ENCODE measurements around the gene LRRIQ1.
"Not testable (repeated sequence)": the region's sequence is repeated elsewhere in the genome, so short reads cannot be mapped to it uniquely, and the experiment has no call there.

The LRRIQ1 gene

GRCh38 chr12:85036234-85036707 lies at the start of gene LRRIQ1, which contains the start of gene TSPAN19:
LRRIQ1 (plus strand) TSS chr12:85036351; CDS start chr12:85038177, 1,826 bp downstream.
TSPAN19 (minus strand) TSS chr12:85036277; CDS start chr12:85029946, 6,331 bp downstream.
- DNase-seq (ENCODE audit: low read depth, low spot score): peak; percentile 92

- DNase-seq (ENCODE audit: low read depth, low spot score): no peak
Measured at GRCh38 chr12:84986586-84986985, 49.6 kb upstream of the LRRIQ1 start.

GRCh38 chr12:84994426-84994825 lies 41.7 kb upstream of the LRRIQ1 start:
- no peak for DNase-seq (ENCODE audit: low read depth, low spot score)

- no peak for DNase-seq (ENCODE audit: low read depth, low spot score)
Measured at GRCh38 chr12:84995641-84996040, 40.5 kb upstream of the LRRIQ1 start.

GRCh38 chr12:84996759-84997158 lies 39.4 kb upstream of the LRRIQ1 start:
- DNase-seq (ENCODE audit: low read depth, low spot score): no peak

GRCh38 chr12:84998341-84998740 lies 37.8 kb upstream of the LRRIQ1 start:
- no peak for DNase-seq (ENCODE audit: low read depth, low spot score)

- DNase-seq (ENCODE audit: low read depth, low spot score): no peak
Measured at GRCh38 chr12:85000729-85001128, 35.4 kb upstream of the LRRIQ1 start.

GRCh38 chr12:85002778-85003296 lies 33.3 kb upstream of the LRRIQ1 start:
- DNase-seq (ENCODE audit: low read depth, low spot score): no peak

GRCh38 chr12:85004204-85004603 lies 31.9 kb upstream of the LRRIQ1 start:
- no peak for DNase-seq (ENCODE audit: low read depth, low spot score)

- not testable (repeated sequence) for DNase-seq (ENCODE audit: low read depth, low spot score)
Measured at GRCh38 chr12:85005047-85005446, 31.1 kb upstream of the LRRIQ1 start.

DNA sequence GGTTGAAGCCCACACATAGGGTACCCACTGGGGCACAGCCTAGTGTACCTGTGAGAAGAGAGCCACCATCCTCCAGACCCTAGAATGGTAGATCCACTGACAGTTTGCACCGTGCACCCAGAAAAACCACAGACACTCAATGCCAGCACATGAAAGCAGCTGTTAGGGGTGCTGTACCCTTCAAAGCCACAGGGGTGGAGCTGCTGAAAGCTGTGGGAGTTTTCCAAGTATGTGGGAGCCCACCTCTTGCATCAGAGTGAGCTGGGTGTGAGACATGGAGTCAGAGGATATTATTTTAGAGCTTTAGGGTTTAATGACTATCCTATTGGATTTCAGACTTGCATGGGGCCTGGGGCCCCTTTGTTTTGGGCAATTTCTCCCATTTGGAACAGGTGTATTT lies 30.5 kb upstream of the LRRIQ1 start:
- DNase-seq (ENCODE audit: low read depth, low spot score): no peak

DNA sequence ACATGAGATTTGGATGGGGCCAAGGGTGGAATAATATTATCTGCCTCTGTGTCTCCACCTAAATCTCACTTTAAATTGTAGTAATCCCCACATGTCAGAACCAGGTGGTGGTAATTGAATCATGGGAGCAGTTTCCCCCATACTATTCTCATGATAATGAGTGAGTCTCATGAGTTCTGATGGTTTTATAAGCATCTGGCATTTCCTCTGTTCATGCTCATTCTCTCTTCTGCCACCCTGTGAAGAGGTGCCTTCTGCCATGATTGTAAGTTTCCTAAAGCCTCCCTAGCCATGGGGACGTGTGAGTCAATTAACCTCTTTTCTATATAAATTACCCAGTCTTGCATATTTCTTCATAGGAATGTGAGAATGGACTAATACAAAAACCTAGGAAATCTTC lies 29.9 kb upstream of the LRRIQ1 start:
- DNase-seq (ENCODE audit: low read depth, low spot score): no peak

DNA sequence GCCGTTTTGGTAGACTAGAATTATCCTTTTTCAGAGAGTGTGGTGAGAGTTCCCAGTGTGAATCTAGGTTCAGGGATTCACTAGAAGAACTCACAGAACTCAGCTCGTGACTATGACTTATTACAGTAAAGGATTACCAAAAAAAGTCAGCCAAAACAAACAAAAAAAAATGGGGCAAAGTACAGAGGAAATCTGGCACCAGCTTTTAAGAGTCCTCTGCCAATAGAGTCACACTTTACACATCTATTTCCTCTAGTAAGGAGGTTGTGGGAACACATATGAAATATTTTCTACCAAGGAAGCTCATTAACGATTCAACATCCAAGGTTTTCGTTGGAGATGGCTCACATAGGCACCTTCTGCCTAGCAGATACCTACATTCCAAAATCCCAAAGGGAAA lies 28.3 kb upstream of the LRRIQ1 start:
- DNase-seq (ENCODE audit: low read depth, low spot score): no peak

DNA sequence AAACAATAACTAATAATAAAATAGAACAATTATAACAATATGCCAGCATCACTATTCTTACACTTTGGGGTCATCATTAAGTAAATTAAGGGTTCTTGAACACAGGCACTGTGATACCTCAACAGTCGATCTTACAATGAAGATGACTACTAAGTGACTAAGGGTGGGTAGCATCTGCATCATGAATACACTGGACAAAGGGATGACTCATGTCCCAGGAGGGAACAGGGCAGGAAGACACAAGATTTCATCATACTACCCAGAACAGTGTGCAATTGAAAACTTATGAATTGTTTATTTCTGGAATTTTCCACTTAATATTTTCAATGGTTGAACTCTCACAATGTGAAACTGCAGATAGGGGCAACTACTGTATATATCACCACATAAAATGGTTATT lies 19.7 kb upstream of the LRRIQ1 start:
- peak; percentile 32 for DNase-seq (ENCODE audit: low read depth, low spot score)

DNA sequence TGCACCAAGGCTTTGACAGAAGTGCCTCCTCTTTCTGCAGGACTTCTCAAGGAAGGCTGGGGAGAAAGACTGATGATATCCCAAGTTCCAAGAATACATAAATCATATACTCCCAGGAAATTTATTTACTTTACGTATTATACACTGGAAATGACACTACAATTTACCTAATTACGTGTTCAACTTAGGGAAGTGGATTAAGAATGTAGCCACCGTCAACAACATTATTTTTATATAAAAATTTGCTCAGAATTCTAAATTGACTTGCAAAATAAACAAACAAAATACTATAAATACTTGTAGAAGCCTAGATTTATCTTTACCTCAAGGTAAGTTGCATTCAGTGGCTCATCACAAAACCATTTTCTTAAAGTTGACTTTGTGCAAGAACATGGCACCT lies 19.0 kb upstream of the LRRIQ1 start:
- no peak for DNase-seq (ENCODE audit: low read depth, low spot score)

DNA sequence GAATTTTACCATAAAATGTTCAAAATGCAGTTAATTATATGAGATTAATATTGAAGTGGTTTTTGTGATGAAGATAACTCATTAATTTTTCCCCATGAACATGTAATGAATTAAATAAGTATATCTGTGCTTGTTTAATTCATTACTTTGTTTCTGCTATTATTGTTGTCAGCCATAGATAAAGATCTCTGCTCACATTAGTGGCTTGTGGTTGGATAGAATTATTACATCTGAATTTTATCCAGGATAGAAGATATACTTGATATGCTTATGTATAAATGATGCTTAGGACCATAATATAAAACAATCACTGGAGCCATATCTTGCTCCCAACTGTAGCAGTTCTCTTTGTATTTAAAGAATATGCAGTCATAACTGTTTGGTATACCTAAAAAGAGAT lies 18.5 kb upstream of the LRRIQ1 start:
- DNase-seq (ENCODE audit: low read depth, low spot score): no peak

DNA sequence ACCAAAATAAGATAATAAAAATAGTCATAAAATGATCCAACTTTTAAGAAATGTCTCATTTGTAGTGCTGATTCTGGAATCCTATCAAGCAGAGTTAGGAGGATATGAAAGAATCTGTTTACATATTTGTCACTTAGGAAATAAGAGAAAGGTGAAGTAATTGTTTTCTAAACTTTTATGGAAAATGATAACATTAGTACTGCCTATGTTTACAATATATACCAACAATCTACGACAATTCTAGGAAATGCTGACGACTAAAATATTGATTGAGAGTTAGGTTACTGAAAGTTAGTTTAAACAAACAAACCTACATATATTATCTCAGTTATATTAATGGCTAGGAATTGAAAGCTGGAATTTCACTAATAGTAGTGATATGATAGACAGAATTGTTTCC lies 18.1 kb upstream of the LRRIQ1 start:
- no peak for DNase-seq (ENCODE audit: low read depth, low spot score)

- peak; percentile 20 for DNase-seq (ENCODE audit: low read depth, low spot score)
Measured at GRCh38 chr12:85029456-85029855, 6.7 kb upstream of the LRRIQ1 start.

GRCh38 chr12:85036733-85037132 lies 582 bp downstream of the LRRIQ1 start:
- no peak for DNase-seq (ENCODE audit: low read depth, low spot score)

- no peak for DNase-seq (ENCODE audit: low read depth, low spot score)
Measured at GRCh38 chr12:85041395-85041794, 5.2 kb downstream of the LRRIQ1 start.

- DNase-seq (ENCODE audit: low read depth, low spot score): no peak
Measured at GRCh38 chr12:85043829-85044228, 7.7 kb downstream of the LRRIQ1 start.

GRCh38 chr12:85057370-85057963 lies 21.3 kb downstream of the LRRIQ1 start:
- peak; percentile 64 for DNase-seq (ENCODE audit: low read depth, low spot score)

DNA sequence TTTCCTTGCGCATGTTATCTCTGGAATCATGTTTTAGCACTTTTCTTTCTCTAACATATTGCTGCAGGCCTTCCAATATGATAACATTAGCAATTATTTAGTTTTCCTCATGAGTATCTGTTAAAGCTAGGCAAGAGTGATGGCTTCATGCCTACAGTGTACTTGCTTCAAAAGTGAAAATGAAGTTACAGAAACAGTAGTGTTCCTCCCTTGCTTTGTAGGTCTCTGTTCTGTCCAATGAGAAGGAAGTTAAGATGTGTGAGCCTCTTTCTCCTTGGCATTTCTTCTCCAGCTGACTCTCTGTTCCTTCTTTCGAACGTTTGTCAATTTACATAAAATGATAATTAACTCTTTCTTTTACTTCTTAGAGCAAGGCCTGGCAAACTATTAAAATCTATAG lies 22.2 kb downstream of the LRRIQ1 start:
- DNase-seq (ENCODE audit: low read depth, low spot score): no peak

DNA sequence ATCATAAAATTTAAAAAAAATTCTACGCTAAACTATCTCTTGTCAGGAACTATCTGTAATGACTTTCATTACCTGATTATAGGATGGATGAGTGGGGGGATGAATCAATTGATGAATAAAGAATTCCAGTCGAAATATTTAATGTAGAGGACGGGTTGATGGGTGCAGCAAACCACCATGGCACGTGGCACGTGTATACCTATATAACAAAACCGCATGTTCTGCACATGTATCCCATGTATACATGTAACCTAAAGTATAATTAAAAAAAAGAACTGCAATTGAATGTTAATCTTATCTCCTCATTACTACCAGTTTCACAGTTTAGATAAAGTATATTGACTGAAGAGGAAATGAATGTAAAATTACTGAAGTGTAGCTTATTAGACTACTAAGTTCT lies 23.4 kb downstream of the LRRIQ1 start:
- DNase-seq (ENCODE audit: low read depth, low spot score): no peak
